A673 (cell line): ENCODE results near the gene SPECC1L.

Experiments used
- EZH2 ChIP-seq: fragments of 200-600 bp; sonication (generic); IDR thresholded peaks from 2 replicates; pipeline ENCODE4 v1.6.1; 2017; ENCODE audit warnings: borderline replicate concordance, low read depth, mild to moderate bottlenecking, mixed read lengths, antibody characterized with exemption, low read length; ENCODE audit not compliant: poor library complexity, severe bottlenecking
- TF ChIP-seq, protein P1 (sequence below): fragments of 300-800, 200-600 bp; sonication (generic); conservative IDR thresholded peaks from 2 replicates; pipeline ENCODE4 v1.5.1; 2017; ENCODE audit warnings: low read depth, mild to moderate bottlenecking, antibody characterized with exemption, low read length, moderate library complexity, mixed read lengths

DNA sequence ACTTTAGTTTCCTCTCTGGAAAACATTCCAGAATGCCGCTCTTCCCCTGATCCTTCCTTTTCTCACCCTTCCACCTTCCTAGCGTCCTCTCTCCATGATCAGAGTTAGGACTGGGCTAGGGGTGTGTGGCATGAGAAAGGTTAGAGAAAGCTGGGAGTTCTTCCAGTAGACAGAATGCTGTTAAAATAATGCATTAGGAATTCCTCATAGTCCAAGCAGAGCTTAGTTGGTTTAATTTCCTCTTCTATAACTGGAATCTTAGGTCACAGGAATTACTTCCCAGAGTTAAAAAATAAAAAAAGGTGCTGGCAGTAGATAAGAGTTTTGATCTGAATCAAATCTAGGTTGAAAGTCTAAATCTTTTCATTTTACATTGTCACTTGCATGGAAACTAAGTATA, 119.5 kb downstream of the SPECC1L start:
- TF ChIP-seq, protein P1, sequence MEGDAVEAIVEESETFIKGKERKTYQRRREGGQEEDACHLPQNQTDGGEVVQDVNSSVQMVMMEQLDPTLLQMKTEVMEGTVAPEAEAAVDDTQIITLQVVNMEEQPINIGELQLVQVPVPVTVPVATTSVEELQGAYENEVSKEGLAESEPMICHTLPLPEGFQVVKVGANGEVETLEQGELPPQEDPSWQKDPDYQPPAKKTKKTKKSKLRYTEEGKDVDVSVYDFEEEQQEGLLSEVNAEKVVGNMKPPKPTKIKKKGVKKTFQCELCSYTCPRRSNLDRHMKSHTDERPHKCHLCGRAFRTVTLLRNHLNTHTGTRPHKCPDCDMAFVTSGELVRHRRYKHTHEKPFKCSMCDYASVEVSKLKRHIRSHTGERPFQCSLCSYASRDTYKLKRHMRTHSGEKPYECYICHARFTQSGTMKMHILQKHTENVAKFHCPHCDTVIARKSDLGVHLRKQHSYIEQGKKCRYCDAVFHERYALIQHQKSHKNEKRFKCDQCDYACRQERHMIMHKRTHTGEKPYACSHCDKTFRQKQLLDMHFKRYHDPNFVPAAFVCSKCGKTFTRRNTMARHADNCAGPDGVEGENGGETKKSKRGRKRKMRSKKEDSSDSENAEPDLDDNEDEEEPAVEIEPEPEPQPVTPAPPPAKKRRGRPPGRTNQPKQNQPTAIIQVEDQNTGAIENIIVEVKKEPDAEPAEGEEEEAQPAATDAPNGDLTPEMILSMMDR: no peak
- no peak for TF ChIP-seq EZH2
